ENCODE results near the gene BEND7.
"Not testable (repeated sequence)": the region's sequence is repeated elsewhere in the genome, so short reads cannot be mapped to it uniquely, and the experiment has no call there.

Gene BEND7, protein sequence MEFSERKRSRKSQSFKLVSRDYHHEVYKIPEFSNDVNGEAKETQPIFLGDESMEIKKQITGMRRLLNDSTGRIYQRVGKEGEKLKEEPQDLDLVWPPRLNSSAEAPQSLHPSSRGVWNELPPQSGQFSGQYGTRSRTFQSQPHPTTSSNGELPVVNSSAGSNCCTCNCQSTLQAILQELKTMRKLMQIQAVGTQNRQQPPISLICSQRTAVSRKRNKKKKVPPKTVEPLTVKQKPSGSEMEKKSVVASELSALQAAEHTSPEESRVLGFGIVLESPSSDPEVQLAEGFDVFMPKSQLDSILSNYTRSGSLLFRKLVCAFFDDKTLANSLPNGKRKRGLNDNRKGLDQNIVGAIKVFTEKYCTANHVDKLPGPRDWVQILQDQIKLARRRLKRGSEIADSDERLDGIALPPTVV

DNA sequence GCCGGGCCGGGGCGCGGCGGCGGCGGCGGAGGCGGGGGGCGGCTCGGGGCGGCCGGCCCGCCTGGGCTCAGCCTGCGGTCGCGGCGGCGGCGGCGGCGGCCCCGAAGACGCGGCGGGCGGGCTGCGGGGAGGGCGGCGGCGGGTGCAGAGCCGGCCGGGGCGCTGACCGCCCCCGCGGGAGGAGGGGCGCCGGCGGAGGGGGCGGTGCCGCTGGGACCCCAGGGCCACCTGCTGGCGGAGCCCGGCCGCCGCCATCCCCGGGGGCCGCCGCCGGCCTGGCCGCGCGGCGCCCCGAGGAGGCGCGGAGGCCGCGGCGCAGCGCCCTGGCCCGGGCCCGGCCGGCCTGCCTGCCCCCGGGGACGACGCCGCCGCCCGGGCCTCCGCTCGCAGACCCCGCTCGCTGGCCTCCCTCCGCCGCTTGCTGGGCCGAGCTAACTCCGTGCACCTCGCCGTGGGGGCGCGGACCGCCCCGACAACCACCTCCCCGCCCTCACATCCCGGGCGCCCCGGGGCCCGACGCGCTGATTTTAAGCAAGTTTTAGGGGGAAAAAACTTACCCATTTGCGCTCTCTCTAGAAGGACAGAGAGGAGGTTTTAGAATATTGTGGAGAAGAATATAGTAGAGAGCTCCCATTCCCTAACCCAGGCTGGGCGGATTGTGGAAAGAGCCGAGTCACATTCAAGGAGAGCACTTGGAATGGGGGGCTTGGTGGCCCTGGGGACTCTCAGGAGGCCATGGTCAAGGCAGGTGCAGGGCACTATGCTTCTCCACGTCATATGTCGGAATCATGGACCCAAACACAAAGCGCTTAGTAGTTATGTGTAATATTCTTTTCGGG, at the start of gene BEND7:
Gene BEND7, minus strand, starts transcription at position 140 of the 839 bp plus-strand sequence. CDS start 481 bp downstream, outside the sequence.
- DNase-seq (ENCODE audit: low read depth in 2 of 2, low spot score in 1 of 2), result no peak

GRCh38 chr10:13573960-13574359, 45.1 kb upstream of the BEND7 start:
- DNase-seq (ENCODE audit: low read depth in 2 of 2, low spot score in 1 of 2), result no peak

DNA sequence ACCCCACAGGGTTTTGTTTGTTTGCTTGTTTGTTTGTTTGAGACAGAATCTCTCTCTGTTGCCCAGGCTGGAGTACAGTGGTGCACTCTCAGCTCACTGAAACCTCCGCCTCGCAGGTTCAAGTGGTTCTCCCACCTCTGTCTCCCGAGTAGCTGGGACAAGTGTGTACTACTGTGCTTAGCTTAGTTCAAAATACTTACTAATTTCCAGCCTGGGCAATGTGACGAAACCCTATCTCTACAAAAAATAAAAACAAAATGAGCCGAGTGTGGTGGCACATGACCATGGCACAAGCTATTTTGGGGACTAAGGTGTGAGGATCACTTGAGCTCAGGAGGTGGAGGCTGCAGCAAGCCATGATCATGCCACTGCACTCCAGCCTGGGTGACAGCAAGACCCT, 42.7 kb upstream of the BEND7 start:
- no peak for DNase-seq (ENCODE audit: low read depth in 2 of 2, low spot score in 1 of 2)

DNA sequence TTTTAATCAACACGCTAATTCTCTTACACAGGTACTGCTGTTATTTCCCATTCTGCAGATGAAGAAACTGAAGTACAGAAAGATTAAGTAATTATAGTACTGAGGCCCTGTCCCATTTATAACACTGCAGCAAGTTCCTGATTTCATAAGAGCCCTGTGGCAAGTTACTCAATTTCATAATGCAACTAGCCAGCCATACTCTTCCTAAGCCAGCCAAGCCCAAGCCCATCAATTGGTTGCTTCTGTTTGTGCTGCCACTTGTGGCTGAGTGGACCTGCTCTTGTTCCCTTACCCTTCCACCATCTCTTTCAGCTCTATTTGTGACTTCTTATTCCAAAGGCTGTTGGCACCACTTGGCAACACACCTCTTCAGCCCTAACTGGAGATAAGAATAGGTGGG, 38.2 kb upstream of the BEND7 start:
- no peak for DNase-seq (ENCODE audit: low read depth in 2 of 2, low spot score in 1 of 2)

DNA sequence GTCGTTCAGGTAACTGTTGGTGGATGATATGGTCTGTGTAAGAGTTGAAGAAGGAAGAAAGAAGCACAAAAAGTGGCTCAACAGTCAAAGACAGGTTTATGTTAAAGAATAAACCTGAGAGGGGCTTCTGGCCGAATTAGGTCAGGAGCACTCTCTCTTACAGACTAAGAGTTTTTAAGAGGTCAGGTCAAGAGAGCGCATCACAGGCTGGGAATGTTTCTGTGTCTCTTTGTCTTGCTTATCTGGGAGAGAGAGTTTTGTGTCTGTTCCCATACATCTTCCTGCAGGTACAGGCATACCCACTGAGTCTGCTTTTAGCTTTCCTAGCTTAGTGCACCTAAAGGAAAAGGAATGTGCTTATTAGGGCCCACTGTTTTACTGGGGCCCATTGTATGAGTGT, 35.8 kb upstream of the BEND7 start:
- no peak for DNase-seq (ENCODE audit: low read depth in 2 of 2, low spot score in 1 of 2)

- no peak for DNase-seq (ENCODE audit: low read depth in 2 of 2, low spot score in 1 of 2)
Measured at GRCh38 chr10:13563481-13564445, 34.9 kb upstream of the BEND7 start.

- no peak for DNase-seq (ENCODE audit: low read depth in 2 of 2, low spot score in 1 of 2)
Measured at GRCh38 chr10:13560597-13560996, 31.8 kb upstream of the BEND7 start.

- no peak for DNase-seq (ENCODE audit: low read depth in 2 of 2, low spot score in 1 of 2)
Measured at GRCh38 chr10:13559124-13559700, 30.4 kb upstream of the BEND7 start.

DNA sequence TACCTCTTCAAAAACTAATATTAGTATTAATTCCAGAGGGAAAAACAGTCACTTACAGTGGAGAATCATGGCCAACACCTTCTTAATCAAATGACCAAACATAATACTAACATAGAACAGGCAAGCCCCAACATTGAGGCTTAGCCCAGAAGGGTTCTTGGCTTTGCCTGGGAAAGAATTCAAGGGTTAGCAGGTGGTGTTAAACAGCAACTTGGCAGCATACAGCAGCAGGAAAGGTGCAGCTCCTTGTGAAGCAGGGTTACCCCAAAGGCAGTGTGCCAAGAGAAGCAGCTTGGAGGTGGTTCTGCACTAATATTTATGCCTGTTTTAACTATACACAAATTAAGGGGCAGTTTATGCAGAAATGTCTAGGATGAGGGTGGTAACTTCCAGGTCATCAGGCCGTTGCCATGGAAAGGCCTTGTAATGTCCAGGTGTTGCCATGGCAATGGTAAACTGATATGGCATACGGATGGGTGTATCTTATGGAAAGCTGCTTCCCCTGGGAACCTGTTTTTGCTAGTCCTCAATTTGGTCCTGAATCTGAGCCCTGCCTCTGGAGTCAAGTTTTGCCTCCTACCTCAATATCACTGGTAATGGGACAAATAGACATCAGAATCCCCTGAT, 27.2 kb upstream of the BEND7 start:
- DNase-seq (ENCODE audit: low read depth in 2 of 2, low spot score in 1 of 2), result no peak

DNA sequence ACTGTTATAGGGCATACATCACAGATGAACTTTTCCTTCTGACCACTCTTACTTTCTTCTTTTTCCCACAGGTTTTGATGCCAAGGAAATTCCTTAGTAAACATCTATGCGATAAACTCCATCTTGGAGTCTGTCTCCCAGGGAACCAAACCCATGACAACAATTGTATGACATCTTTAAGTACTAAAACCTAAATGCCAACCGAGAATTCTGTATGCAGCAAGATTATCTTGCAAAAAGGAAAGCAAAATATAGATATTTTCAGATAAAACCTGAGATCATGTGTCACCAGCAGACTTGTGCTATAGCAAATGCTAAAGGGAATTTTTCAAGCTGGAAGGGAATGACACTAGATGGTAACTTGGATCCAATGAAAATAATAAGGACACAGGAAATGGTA, 22.0 kb upstream of the BEND7 start:
- no peak for DNase-seq (ENCODE audit: low read depth in 2 of 2, low spot score in 1 of 2)

DNA sequence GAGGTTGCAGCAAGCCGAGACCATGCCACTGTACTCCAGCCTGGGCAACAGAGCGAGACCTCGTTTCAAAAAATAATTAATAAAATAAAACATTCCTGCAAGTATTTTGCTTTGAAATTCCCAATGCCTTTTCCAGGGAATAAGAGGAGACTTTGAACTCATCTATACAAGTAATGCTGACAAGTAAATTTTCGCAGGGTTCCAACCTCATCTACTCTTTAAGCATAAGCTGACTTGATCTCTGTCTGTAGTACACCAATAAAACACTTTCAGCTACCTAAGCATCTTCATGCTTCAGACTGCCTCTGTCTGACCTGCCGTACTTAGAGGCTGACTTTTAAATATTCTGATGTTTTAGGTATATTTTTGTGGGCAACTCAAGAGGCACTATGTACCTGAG, 13.7 kb upstream of the BEND7 start:
- DNase-seq (ENCODE audit: low read depth in 2 of 2, low spot score in 1 of 2), result no peak

- not testable (repeated sequence) for DNase-seq (ENCODE audit: low read depth in 2 of 2, low spot score in 1 of 2)
Measured at GRCh38 chr10:13537985-13538384, 9.2 kb upstream of the BEND7 start.

GRCh38 chr10:13536674-13537366, 8.0 kb upstream of the BEND7 start:
- DNase-seq (ENCODE audit: low read depth in 2 of 2, low spot score in 1 of 2), result no peak

DNA sequence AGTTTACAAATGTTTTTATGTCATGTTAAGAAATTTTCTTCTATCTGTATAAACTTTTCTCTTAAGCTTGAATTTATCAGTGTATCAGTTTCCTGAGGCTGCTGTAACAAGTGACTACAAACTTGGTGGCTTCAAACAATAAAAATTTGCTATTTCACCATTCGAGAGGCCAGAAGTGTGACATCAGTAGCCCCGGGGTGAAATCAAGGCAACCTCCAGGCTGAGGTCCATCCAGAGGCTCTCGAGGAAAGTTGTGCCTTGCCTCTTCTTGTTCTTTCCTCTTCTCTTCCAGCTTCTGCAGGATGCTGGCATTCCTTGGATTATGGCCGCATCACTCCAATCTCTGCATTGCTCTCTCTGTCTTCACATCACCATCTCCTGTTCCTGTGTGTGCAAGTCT, 6.5 kb upstream of the BEND7 start:
- DNase-seq (ENCODE audit: low read depth in 2 of 2, low spot score in 1 of 2), result no peak

GRCh38 chr10:13529714-13529973, 830 bp upstream of the BEND7 start:
- DNase-seq (ENCODE audit: low read depth in 2 of 2, low spot score in 1 of 2), result no peak

DNA sequence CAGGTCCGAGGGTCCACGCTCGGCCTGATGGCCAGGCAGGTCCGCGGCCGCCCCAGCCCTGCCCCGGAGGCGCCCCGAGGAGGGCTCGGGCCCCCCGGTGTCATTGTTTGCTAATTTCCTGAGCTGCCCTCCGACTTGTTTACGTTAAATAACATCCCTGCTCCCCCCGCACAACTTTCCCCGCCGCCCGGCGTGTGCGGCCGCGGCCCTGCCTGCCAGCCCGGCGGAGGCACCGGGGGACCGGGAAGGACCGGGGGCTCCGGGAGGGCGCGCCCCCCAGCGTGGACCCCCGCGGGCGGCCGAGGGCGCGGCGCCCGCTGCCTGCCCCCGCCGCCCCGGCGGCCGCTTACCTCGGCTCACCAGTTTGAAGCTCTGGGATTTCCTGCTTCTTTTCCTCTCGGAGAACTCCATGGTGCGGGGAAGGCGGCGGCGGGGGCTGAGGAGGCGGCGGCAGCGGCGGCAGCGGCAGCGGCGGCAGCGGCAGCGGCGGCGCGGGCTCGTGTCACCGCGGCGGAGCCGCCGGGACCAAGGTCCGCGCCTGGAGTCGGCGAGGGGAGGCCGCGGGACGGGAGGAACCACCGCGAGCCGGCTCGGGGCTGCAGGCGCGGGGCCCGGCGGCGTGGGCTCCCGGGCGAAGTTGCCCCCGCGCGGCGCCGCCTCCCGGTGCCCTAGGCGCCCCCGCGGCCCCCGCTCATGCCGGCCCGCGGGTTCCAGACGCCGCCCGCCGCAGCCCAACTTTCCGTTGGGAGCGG, 515 bp downstream of the BEND7 start:
- no peak for DNase-seq (ENCODE audit: low read depth in 2 of 2, low spot score in 1 of 2)

- DNase-seq (ENCODE audit: low read depth in 2 of 2, low spot score in 1 of 2), result no peak
Measured at GRCh38 chr10:13527864-13528122, 1.0 kb downstream of the BEND7 start.

- no peak for DNase-seq (ENCODE audit: low read depth in 2 of 2, low spot score in 1 of 2)
Measured at GRCh38 chr10:13526948-13527863, 1.6 kb downstream of the BEND7 start.

DNA sequence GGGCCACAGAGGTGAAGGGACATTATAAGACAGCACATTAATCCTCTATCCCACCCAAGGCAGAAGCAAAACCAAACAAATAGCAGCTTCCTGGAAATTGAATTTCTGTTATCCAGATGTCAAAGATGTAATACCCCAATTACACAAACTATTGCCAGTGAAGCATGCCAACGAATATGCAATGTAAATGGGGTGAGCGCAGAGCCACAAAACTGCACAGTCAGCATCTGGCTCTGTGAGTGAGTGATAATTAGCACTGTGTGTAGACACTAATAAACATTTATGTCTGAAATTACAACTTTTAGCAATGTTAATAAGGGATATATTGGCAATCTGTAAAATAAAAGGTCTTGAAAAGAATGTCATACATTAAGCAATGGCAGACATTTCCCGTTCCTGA, 3.2 kb downstream of the BEND7 start:
- DNase-seq (ENCODE audit: low read depth in 2 of 2, low spot score in 1 of 2), result no peak
